D341Med (cell line): Measurements from ENCODE around the gene KCTD20.
"Not testable (repeated sequence)": the region's sequence is repeated elsewhere in the genome, so short reads cannot be mapped to it uniquely, and the experiment has no call there.

Source experiments
- DNase-seq: peaks from one replicate; pipeline ENCODE4 v3.0.0; 2012; ENCODE audit warnings: low spot score

KCTD20 gene

DNA sequence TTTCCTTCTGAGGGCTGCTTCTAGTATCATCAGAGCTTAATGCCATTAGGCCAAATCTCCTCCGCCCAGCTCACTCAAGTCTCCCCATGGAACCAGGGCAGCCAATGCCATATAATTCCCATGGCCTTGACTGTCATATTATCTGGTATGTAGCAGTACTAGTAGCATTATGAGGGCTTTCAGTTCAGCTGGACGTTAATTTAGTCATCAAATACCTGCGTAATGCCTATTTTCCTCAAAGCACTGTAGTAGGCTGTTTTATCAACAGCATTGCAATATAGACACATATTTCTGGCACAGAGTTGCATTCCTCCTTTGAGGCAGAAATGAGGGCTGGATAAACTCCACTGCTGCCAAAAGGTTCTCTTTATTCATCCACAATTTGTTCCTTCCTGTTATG, 1.7 kb downstream of the KCTD20 start:
- DNase-seq, result peak; percentile 33

DNA sequence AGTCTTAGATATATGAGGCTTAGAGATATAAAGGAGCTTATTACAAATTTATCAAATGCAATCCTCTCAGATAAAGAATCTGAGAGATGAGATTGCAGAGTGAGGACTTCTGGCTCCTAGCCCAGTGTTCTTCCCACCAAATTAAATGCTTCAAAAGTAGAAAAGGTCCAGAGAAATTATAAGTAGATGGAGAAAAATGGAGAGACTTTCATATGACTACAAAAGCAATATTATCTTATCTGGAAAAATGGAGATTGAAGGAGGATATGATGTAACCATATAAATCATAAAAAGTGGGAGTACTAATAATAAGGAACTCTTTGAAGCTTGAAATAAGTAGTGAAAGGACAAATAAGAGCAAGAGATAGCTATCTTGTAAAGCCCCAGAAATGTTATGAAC, 2.8 kb downstream of the KCTD20 start:
- DNase-seq, result no peak

DNA sequence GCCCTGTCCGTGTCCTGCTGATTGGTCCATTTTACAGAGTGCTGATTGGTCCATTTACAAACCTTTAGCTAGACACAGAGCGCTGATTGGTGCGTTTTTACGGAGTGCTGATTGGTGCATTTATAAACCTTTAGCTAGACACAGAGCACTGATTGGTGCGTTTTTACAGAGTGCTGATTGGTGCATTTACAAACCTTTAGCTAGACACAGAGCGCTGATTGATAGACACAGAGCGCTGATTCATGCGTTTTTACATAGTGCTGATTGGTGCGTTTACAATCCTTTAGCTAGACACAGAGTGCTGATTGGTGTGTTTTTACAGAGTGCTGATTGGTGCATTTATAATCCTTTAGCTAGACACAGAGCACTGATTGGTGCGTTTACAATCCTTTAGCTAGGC, 6.4 kb downstream of the KCTD20 start:
- DNase-seq, result not testable (repeated sequence)

DNA sequence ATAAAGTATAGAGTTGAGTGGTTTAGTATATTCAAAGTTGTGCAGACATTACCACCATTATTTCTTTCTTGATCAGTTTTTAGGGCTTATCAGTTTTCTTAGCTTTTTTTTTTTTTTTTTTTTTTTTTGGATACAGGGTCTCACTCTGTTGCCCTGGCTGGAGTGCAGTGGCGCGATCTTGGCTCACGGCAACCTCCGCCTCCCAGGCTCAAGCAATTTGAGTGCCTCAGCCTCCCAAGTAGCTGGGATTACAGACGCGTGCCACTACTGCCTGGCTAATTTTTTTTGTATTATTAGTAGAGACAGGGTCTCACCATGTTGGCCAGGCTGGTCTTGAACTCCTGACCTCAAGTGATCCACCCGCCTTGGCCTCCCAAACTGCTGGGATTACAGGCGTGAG, 10.1 kb downstream of the KCTD20 start:
- DNase-seq, result not testable (repeated sequence)

DNA sequence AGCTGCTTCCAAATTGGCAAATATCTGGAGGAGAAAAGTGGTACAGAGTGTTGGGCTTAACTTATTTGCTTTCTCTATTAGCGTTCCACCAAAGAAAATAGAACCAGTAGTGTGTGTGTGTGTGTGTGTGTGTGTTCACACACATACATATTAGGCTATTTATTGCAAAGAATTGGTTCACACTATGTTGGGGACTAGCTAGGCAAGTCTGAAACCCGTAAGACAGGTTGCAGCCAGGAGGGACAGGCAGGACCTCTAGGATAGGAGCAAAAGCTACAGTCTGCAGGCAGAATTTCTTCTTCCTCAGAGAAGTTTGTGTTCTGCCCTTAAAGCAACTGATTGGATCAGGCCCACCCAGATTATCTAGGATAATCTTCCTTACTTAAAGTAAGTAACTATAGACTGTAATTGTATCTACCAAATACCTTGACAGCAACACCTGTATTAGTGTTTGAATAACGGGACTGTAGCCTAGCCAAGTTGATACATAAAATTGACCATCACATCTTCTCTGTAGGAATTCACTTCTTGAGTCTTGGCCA, 12.8 kb downstream of the KCTD20 start:
- DNase-seq, result no peak

DNA sequence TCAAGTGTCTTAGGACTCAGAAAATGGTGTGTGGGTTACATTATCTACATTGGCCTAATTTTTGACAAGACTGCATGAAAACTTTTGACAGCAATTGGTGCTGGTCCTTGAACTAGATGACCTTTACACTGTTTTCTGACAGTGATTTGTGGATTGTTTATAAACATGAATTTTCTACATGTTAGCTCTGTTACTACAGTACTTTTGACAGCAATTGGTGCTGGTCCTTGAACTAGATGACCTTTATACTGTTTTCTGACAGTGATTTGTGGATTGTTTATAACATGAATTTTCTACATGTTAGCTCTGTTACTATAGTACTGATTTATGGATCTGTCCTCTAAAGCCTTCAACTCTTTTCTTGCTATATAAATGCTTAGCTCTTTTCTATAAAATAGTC, 16.7 kb downstream of the KCTD20 start:
- no peak for DNase-seq

DNA sequence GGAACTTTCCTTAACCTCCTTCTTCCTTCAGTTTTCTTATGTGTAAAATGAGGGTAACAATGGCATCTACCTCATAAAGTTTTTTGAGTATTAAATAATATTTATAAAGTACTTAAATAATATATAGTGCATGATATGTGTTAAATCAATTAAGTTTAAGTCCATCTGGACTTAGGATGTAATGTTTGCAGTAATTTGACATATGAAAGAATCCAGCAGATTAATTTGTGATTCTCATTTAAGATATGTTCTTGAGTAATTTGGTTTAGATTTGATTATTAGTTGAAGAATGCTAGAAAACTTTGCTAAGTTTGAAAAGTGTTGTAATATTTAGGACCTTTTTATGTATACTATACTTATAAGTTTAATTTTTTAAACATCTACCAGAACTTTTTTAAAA, 18.1 kb downstream of the KCTD20 start:
- no peak for DNase-seq

DNA sequence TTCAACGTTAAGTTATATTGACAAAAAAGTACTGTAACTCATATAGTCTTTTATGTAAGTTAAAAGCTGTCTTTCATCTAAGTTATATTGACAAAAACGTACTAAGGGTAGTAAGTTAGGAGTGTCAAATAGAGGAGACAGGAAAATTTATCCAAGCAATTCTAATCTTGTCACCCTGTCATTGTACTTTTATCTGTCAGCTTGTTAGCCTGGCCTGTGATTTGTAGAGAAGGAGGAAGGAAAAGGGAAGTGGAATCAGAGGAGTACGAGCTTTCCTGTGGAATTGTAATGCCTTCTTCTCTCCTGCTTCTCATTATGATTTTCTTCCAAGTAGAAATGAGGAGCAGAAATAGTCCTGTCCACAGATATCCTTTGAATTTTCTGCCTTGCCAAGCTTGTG, 18.8 kb downstream of the KCTD20 start:
- DNase-seq, result no peak

DNA sequence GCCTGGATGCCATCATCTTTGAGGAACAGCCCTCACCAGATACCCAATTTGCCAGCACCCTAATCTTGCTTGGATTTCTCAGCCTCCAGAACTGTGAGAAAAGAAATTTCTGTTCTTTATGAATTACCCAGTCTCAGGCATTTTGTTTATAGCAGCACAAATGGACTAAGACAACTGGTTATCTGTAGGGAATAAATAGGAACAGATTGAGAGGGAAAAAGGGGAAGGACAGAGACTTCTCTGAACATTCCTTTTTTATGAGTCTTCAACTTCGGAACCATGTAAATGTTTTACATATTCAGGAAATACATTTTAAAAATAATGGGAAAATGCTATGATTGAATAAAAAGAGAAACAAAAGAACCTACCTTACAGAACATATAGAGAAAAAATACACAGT, 20.9 kb downstream of the KCTD20 start:
- DNase-seq, result no peak

DNA sequence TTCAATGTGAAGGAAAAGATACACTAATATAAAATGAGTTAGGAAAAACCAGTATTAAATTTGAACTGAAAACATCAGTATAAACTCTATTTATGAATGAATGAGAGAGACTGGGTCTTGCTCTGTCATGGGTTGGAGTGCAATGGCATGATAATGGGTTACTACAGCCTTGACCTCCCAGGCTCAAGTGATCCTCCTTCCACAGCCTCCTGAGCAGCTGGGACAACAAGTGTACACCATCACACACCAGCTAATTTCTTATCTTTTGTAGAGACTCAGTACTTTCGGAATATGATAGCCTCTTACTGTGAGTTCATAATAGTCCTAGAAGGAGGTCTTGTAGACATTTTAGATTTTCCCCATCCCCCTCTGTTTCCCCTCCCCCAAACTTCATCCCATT, 21.4 kb downstream of the KCTD20 start:
- no peak for DNase-seq

DNA sequence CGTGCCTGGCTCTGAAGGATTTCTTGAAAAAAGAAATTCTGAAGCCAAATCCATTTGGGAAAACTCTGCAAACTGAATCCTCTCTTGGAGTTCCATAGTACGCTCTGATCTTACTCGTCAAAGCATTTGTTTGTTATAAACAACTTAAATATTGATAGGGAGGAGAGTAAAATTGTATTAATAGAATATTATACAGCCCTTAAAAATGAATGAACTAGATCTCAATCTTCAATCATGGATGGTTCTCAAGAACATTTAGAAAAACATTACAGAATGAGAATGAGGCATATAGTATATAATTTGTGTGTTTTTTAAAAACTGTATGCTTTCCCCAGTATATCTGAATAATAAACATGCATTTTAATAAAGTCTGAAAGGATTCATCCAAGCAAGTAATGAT, 24.8 kb downstream of the KCTD20 start:
- DNase-seq, result no peak

DNA sequence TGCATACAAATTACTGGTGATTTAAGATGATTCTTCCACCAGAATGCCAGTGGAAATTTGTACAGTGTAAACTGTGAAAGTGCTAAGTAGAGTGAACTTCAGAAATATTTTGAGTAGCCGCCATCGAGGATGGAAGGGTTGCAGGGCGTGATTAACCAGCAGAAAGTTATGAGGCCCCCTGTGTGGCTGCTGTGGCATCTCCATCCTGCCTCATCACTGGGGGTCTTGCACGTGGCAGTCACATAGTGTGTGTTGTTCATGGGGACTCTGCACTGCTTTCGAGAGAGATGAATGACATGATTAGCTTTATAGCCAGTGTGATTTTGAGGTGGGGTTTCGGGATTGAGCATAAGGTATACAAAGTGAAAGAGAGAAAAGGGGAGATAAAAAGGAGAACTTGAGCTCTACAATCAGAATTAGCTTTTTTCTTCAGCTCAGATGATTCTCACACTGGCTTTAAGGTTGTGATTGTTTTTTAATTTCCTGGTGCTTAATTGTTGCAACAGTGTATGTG, 26.4 kb downstream of the KCTD20 start:
- no peak for DNase-seq

DNA sequence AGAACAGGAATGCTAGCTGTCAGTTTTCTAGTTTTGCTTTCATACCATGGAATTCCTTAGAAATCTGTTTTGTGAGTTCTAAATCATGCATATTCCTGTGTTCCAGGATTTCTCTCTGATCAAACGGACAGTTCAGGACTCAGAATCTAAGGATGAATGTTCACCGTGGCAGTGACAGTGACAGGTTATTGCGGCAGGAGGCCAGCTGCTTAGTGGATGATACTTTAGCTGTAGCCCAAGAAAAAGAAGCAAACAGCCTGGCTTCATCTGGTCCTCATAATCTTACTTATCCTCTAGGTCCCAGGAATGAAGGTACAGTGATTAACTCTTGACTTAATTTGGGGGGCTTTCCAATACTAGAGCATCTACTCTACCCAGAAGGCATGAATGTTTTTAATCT, 27.1 kb downstream of the KCTD20 start:
- DNase-seq, result peak; percentile 51

DNA sequence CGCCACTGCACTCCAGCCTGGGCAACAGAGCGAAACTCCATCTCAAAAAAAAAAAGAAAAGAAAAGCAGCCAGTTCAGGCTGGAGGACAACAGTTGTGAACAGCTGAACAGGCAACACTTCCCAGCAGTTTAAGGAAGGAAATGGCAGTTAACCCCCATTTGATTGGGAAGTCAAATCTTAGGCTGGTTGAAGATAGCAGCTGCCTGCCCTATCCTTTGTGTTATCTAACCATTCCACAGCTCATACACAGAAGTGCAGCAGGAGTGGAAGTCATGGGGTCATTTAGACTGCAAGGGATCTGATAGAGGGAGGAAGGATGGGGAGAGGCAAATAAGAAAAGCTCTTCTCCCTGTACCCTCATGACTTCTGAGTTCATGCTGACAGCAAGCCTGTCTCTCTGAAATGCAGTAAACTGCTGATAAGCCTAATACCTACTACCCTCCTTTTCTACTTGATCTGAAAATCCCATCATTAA, 35.3 kb downstream of the KCTD20 start:
- no peak for DNase-seq

DNA sequence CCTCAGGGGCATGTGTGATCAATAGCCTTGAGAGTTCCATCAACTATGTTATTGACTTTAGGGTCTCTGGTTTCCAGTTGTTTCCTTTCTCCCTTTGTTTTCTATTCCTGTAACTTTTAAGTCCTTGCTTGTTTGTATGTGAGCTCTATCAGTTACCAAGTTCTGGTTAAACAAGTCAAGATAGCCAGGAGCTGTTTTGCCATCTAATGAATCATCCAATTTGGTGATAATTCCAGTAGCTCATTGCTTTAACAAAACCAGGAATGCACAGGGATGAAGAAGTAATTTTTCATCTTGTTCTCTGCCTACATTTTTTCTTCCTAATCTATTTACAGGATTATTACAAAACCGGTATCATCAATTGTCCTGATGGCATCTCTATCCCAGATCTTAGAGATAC, 36.5 kb downstream of the KCTD20 start:
- DNase-seq, result no peak

DNA sequence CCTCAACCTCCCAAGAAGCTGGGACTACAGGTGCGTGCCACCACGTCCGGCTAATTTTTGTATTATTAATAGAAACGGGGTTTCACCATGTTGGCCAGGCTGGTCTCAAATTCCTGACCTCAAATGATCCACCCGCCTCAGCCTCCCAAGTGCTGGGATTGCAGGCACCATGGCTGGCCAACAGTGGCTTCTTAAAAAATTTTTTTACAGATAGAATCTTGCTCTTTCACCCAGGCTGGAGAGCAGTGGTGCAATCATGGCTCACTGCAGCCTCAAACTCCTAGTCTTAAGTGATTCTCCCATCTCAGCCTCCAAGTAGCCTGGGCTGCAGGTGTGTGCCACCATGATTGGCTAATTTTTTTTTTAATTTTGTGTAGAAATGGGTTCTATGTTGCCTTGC, 40.5 kb downstream of the KCTD20 start:
- not testable (repeated sequence) for DNase-seq

DNA sequence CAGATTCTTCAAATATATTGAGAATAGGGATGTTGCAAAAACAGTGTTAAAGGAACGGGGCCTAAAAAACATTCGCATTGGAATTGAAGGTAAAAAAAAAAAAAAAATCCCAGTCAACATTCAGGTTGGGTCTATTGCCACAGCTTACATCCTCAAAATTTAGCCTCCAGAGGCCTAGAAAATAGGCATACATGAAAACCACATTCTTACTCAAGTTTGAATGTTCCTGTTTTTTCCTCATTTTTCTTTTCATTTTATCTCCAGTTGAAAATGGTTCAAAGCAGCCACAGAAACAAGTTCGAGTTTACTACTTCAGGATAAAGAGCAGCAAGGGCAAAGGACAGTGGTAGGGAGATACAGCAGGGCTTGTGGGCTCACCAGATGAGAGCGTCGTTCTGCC, 41.9 kb downstream of the KCTD20 start:
- no peak for DNase-seq

DNA sequence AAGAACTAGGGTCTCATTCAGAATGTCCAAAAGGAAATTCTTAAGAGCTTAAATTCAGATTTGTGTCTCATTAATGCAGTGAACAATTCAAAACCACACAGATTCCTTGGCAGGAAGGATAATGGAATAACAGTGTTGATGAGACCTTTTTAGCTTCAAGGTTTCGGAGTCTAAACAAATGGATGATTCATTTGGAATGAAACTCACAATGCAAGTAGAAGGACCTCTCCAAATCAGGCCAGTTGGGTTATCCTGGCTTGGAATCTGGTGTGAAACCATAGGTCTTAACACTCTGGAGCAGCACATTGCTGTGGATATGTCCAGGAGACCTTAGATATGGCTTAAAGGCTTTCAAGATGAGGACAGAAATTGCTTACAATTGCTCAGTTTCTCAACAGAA, 44.9 kb downstream of the KCTD20 start:
- DNase-seq, result no peak

DNA sequence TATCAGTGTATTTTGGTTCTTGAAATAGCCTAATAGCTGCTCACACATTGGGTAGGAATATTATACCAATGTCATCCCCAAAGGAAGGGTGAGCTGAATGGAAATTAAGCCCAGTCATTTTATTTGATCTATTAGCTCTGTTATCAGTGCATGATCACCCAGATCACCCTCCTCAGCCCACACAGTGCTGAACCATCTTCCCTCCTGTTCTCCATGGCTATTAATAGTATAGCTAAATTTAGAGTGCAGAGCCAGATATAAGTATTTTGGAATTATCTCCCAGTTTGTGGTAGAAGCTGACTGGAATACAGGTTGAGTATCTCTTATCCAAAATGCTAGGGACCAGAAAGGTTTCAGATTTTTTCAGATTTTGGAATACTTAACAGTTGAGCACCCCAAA, 45.4 kb downstream of the KCTD20 start:
- DNase-seq, result no peak

DNA sequence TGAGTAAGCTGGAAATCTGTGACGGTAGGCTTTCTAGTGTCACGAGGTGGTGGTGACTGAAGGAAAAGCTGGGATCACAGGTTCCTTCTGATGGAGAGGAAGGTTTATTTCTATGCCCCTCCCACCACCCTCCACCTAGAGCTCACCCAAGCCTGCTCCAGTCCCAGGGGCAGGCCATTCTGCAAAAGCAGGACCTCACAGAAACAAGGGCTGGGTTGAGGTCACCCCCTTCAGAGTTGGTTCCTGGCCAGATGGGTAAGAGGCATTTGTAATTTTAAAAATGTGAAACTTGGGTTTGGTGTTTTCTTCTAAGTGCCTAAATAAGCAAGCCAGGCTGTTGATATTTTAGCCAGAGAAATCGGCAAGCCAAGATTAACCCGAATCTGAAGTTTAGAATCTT, 46.6 kb downstream of the KCTD20 start:
- no peak for DNase-seq

DNA sequence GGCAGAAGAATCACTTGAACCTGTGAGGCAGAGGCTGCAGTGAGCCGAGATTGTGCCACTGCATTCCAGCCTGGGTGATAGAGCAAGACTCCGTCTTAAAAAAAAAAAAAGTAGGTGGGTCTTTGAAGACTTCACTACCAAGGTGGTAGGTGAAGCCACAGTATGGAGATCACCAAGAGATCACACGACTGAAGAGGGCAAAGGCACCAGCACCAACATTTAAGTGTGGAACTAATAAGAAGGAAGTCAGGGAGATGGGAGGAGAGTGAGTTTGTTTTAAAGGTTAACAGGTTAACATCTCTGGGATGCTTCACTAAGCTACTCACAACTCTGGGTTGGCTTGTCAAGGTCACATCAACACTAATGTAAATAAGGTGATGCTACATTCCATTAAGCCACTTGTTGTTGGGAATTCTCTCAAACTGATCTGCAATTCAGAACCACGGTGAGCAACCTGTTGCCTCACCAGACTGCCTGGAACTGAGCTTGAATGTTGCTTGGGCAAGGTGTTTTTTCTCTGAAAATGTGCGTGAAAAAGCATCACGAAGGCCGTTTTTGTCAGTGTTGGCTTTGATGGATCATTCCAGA, 48.7 kb downstream of the KCTD20 start:
- no peak for DNase-seq

DNA sequence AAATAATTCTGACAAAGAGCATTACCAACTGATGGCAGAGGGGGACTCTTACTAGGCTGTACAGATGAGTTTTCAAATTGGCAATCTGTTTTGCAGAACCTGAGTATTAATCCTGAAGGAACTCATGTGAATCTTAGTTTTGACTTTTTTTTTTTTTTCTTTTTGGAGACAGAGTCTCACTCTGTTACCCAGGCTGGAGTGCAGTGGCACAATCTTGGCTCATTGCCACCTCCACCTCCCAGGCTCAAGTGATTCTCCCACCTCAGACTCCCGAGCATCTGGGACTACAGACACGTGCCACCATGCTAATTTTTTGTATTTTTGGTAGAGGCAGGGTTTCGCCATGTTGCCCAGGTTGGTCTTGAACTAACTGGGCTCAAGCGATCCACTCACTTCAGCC, 49.3 kb downstream of the KCTD20 start:
- DNase-seq, result no peak

DNA sequence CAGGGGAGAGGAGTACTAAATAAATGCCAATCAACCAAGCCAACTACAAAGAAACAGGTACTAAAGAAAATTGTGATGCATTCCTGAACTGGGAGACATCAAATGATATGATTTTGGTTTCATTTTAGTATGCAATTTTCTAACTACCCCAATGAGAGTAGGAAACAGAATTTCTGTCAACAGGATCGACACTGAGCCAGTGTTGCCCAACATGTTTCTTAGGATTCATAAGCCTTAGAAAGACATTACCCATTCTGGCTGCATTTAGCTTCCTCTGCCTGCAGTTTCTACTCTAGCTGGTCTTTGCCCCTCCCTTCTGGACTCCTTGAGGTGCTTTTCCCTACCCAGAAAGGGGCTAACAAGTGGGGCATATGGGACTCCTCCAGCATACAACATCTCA, 49.8 kb downstream of the KCTD20 start:
- no peak for DNase-seq

DNA sequence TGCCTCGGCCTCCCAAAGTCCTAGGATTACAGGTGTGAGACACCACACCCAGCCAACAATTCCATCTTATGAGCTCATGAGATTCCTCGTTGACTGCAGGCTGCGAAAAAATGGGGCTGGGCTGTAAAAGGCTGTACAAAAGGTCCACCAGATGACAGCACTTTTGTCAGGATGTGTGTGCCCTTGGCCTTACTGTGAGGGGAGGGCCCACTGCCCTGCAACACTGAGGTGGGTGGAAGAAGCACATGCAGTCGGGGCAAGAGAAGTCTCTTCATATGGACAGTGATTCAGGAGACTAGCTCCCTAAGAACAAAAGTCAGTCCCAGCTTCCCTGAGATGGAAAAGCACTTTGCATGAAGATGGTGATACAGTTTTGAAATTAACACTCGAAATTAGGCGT, 50.5 kb downstream of the KCTD20 start:
- DNase-seq, result no peak
